Stimulated activated CD4-positive, alpha-beta T cell treated with anti-CD3 and anti-CD28 coated beads, TNF-alpha, amount 100 ng/mL, for 24 hours (primary cell): ENCODE data around the gene FOXC2.
A peak's percentile ranks its signal among the peaks of the same experiment; 100 is the strongest.

Experiments used
- DNase-seq, 3 experiments: peaks; one replicate each; pipeline ENCODE4 v3.0.0-alpha.2; 2020; ENCODE audit warnings: low read depth in 3 of 3

Gene FOXC2

DNA sequence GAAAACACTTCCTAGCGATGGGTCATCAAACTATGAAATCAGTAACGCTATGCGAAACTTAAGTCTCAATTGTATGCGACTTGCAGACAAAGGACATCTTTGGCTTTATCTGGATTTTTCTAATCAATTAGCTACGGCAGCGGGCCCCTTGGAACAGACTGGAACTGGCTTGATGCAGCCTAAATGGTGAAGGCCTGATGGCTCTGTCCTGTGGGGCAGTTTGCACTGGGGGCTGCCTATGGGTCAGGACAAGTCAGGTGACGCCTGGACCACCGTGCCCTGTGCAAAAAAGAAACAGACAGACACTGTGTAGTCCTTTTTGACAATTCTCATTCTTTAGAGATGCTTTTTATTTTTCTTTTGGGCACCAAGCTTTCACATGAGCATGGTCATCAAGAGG lies 33.6 kb upstream of the FOXC2 start:
- no peak for DNase-seq

- DNase-seq = no peak
Measured at GRCh38 chr16:86533767-86534351, 32.8 kb upstream of the FOXC2 start.

DNA sequence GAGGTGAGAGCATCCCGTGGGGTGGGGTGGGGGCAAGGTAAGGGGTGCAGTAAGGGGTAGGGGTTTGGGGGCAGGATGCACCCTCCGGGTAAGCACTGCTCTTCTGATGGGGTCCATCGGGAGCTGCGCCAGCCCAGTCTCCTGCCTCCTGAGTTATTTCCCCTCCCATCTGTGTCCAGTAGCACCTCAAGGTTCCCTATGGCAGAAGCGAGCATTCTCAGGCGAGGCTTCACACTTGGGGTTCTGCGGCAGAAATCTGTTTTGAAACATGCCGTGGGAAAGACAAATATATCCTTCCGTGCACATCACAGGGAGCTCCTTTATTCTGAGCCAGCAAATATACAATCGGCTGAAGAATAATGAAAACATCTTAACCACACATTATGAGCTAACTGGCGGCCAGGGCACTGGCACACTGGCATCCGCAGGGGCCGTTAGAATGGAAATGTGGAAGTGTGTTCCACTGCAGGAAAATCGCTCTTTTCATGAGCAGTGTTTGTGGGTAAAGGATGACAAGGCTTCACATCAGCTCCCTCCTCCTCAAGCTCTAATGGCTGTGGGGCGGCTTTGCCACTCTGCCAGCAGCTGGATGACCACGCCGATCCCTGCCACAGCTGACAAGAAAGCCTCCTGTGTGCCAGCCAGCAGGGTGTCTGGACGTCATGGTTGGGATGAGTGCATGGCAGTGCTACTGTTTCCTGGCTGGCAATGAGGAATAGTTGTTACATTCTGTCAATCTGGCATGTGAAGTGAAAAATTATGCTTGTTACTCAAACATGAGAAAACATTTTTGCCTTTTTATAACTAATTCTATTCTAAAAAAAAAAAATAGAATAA lies 31.6 kb upstream of the FOXC2 start:
- DNase-seq = no peak

DNA sequence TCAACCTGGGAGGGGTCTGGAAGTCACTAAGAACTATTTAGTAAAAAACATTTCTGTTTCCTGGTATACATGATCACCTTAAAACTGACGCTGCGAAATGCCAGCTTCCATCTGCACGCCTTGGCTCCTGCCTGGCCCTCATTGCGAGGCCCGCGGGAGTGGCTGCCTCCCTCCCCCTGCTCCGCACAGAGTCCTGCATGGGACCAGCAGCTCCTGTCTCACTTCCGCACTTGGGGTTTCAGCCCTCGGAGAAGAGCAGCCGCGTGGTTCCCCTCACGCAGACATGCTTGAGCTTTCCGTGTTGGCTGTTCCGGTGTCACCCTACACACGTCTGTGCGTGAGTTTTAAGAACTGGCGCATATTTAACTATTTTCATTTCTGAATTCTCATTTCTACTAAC lies 30.0 kb upstream of the FOXC2 start:
- DNase-seq = no peak

DNA sequence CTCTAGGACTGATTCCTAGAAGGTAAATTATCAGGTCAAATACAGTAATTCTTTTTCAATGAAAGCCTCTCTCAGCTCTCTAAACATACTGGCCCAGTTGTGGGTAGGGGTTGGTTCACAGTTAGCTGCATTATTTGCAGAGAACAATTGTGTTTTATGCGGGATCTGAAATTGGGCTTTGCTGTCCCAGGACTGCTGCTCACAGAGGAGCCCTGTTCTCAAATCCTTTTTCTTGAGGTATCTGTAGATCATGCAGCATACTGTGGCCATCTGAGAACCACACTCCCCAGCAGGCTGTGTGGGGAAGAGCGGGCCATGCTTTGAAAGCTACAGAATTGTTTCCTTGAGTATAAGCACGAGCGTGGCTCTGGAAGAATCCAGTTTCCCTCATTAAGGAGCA lies 29.1 kb upstream of the FOXC2 start:
- DNase-seq = no peak

- no peak for DNase-seq
Measured at GRCh38 chr16:86538196-86538780, 28.3 kb upstream of the FOXC2 start.

- DNase-seq = no peak
Measured at GRCh38 chr16:86540894-86541293, 25.7 kb upstream of the FOXC2 start.

GRCh38 chr16:86541560-86541959 lies 25.1 kb upstream of the FOXC2 start:
- DNase-seq = no peak

- no peak for DNase-seq
Measured at GRCh38 chr16:86542756-86543750, 23.6 kb upstream of the FOXC2 start.

DNA sequence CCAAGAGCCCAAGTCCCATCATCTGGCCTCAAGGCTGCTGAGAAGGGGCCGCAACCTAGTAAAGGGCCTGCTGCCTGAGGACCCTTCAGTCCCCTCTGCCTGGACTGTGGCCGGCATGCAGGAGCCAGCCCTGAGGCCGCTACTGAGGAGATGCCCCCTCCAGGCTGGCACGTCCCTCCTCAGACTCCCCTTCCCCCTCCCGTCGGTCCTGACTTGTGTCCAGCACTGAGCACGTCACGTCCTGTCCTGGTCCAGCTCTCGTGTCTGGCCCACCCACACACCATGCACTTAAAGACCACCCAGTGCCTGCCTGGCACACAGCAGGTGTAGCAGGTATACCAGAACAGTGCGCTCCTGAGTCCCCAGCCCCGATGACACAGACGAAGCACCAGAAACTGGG lies 21.1 kb upstream of the FOXC2 start:
- no peak for DNase-seq

- DNase-seq = no peak
Measured at GRCh38 chr16:86545954-86546637, 20.5 kb upstream of the FOXC2 start.

GRCh38 chr16:86546638-86547013 lies 20.0 kb upstream of the FOXC2 start:
- DNase-seq = no peak

DNA sequence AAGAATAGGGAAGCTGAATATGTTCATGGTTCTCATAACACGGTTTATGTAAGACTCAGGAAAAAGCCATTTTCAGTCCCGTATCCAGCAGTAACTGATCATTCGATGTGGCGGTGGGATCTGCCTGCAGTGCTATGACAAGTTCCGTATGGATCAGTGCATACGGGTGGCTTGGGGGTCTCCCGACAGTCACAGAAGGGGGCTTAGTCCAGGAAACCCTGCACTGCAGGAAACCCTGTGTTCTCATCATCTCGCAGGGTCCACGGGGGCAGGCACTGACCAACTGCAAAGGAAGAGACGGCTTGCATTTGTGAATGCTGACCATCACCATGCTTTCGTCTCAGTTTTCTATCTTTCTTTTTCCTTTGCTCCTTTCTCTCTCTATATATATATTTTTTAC lies 19.3 kb upstream of the FOXC2 start:
- no peak for DNase-seq

GRCh38 chr16:86549076-86549892 lies 17.3 kb upstream of the FOXC2 start:
- DNase-seq = no peak

GRCh38 chr16:86549893-86550190 lies 16.8 kb upstream of the FOXC2 start:
- no peak for DNase-seq

DNA sequence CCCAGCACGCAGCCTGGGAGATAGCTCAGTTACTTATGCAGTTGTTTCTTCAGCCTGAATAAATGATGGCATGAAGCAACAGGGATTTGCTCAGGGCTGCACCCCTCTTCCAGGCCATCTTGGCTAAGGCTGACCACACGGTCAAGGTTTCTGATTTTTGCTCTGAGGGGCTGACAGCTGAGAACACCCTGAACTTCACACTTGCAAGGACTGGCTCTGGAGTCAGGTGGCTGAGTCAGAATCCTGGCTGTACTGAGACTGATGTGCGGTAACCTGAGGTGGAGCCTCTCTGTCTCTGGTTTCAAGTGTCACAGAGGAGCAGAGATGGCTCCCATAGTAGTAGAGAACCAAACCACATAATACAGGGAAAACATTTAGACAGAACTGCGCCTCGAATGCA lies 16.3 kb upstream of the FOXC2 start:
- no peak for DNase-seq

- DNase-seq = no peak
Measured at GRCh38 chr16:86553356-86553755, 13.3 kb upstream of the FOXC2 start.

DNA sequence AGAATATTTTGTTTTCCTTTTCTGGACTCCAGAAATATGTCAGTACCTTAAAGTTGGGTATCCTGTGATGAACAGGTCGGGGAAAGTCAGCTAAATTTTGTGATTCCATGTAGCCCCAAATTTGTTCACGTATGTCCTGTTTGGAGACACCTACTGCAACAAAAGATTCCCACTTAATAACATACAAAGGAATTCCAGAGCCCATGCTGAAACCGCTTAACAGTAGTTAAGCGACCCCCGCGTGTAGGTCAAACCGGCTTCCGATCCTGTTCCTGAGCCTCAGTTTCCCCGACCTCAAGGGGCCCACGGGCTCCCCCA lies 12.1 kb upstream of the FOXC2 start:
- no peak for DNase-seq

- DNase-seq = peak; percentile 91 to 97 (median 93)
Measured at GRCh38 chr16:86554917-86555703, 11.5 kb upstream of the FOXC2 start, which contains the start of gene MTHFSD. TSS of gene MTHFSD (minus strand) at chr16:86555235. CDS start at chr16:86555184, 51 bp downstream.

- DNase-seq = no peak
Measured at GRCh38 chr16:86555704-86556075, 10.9 kb upstream of the FOXC2 start.
